Neutrophil (primary cell): ENCODE data around the gene MGRN1.

ENCODE experiments used
- H3K27ac ChIP-seq: fragments of 200-600 bp; sonication (generic); 2 replicates; pipeline ENCODE4 v1.5.1; 2016; ENCODE audit warnings: mild to moderate bottlenecking, moderate library complexity
- H3K27me3 ChIP-seq: fragments of 200-600 bp; sonication (generic); 2 replicates; pipeline ENCODE4 v1.6.0; 2016; ENCODE audit warnings: mild to moderate bottlenecking
- H3K36me3 ChIP-seq: fragments of 200-600 bp; sonication (generic); 2 replicates; pipeline ENCODE4 v1.5.1; 2017
- H3K4me1 ChIP-seq, 2 experiments: fragments of 200-600 bp in 1 of 2; sonication (generic) in 1 of 2; 1 replicate in 1 of 2; 2 replicates in 1 of 2; pipeline versions ENCODE4 v1.5.1 to v1.6.1; 2013 to 2016; ENCODE audit warnings: low read depth in 1 of 2, low read length in 1 of 2, mild to moderate bottlenecking in 1 of 2, moderate library complexity in 1 of 2; ENCODE audit not compliant: control insufficient read depth in 1 of 2, insufficient read depth in 1 of 2
- H3K4me3 ChIP-seq, 2 experiments: fragments of 200-600 bp in 1 of 2; sonication (generic) in 1 of 2; 1 replicate in 1 of 2; 2 replicates in 1 of 2; pipeline ENCODE4 v1.5.1; 2013 to 2016; ENCODE audit warnings: low read depth in 1 of 2, low read length in 1 of 2, mild to moderate bottlenecking in 1 of 2, moderate library complexity in 1 of 2
- H3K9me3 ChIP-seq: fragments of 200-600 bp; sonication (generic); 2 replicates; pipeline ENCODE4 v1.5.1; 2016
- CTCF ChIP-seq: fragments of 200-600 bp; sonication (generic); IDR thresholded peaks from 2 replicates; pipeline ENCODE4 v1.5.1; 2016; ENCODE audit warnings: antibody characterized with exemption

The MGRN1 gene

DNA sequence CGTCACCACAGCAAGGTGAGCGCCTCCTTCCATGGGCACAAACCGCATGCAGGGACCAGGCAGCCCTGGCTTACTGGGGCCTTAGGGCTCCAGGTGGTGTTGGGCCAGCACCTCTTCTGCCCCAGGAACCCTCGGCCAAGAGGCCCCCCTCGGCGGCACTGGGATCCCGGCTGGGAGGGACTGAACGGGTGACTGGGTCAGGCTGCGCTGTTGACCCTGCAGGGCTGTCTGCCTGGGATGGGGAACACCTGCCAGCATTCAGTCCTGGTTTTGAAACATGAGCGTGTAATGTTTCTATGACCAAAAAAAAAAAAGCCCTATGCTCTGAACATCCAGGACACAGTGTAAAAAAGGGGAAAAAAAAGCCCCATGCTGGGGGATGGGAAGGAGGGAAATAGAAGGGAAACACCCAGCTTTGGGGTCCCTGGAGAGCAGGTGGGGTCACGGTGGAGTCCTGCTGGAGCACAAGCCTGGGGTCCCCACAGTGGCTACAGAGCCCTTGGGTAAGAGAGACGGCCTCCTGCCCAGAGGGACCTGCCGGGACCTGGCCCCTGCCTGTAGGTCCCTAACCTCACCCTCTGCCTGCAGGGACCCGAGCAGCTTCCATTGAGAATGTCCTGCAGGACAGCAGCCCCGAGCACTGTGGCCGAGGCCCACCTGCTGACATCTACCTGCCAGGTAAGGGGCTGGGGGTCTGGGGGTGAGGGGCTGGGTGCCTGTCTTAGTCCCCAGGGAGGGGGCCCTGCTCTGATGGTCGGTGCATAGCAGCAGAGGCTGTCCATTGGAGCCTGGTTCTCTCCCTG is 58.8 kb downstream of the MGRN1 start:
- TF ChIP-seq CTCF: no peak
- Histone ChIP-seq H3K9me3 (no peaks in the 10 kb centered on the region), H3K4me1 (peaks cover 28 to 30% of the 10 kb centered on the region in 2 experiments), H3K27ac (peak overlapping the region; percentile 45), H3K27me3 (no peaks in the 10 kb centered on the region), H3K4me3 (no peak overlapping the region), H3K36me3 (peaks cover 89% of the 10 kb centered on the region)

- Histone ChIP-seq H3K4me1 (peaks cover 21 to 23% of the 10 kb centered on the region in 2 experiments), H3K36me3 (peaks cover 92% of the 10 kb centered on the region), H3K4me3 (no peak overlapping the region), H3K27ac (peak overlapping the region; percentile 45), H3K27me3 (no peaks in the 10 kb centered on the region), H3K9me3 (no peaks in the 10 kb centered on the region)
- no peak for TF ChIP-seq CTCF
Observed at GRCh38 chr16:4684058-4684715, 59.6 kb downstream of the MGRN1 start.

- peak overlapping the region; percentile 45 for H3K27ac ChIP-seq
- H3K27me3 ChIP-seq: no peaks in the 10 kb centered on the region
- no peak overlapping the region for H3K4me3 ChIP-seq
- peaks cover 93% of the 10 kb centered on the region for H3K36me3 ChIP-seq
- H3K4me1 ChIP-seq: peaks cover 15 to 18% of the 10 kb centered on the region in 2 experiments
- no peaks in the 10 kb centered on the region for H3K9me3 ChIP-seq
- TF ChIP-seq CTCF: no peak
Observed at GRCh38 chr16:4684763-4685162, 60.1 kb downstream of the MGRN1 start.

DNA sequence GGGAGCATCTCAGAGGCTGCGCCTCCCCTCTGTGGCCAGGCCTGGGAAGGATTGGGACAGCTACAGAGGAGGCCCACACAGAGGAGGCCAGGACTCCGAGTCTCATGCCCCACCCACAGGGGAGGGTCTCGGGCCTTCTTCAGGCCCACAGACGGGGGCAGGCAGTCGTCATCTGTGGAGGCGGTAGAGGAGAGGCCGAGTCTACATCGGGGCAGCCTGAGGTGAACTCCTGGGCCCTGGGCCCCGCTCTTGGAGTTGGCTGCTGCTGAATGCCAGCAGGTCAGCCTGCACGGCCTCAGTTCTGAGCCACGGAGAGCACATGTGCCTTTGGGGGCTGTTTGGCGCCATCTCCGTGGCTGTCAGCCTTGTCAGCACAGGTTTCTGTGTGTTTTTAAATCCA is 60.7 kb downstream of the MGRN1 start:
- Histone ChIP-seq H3K27me3 (no peaks in the 10 kb centered on the region), H3K9me3 (no peaks in the 10 kb centered on the region), H3K4me1 (peaks cover 12 to 18% of the 10 kb centered on the region in 2 experiments), H3K4me3 (no peak overlapping the region), H3K27ac (peak overlapping the region; percentile 45), H3K36me3 (peaks cover 99% of the 10 kb centered on the region)
- TF ChIP-seq CTCF: no peak

GRCh38 chr16:4685776-4686496 is 61.3 kb downstream of the MGRN1 start:
- no peak for TF ChIP-seq CTCF
- H3K9me3 ChIP-seq: no peaks in the 10 kb centered on the region
- no peaks in the 10 kb centered on the region for H3K27me3 ChIP-seq
- H3K4me1 ChIP-seq: peaks cover 11 to 18% of the 10 kb centered on the region in 2 experiments
- H3K4me3 ChIP-seq: no peak overlapping the region
- H3K36me3 ChIP-seq: peaks cover 100% of the 10 kb centered on the region
- no peak overlapping the region for H3K27ac ChIP-seq
